MM.1S (cell line): ENCODE measurements around the gene SPINT2.

Experiments
- DNase-seq: peaks from one replicate; pipeline ENCODE4 v3.0.0-alpha.2; 2015
- H2AFZ ChIP-seq: fragments of 300-600 bp; sonication (generic); 2 replicates; pipeline ENCODE4 v1.6.0; 2016; ENCODE audit warnings: antibody characterized with exemption, low read length
- H3F3A ChIP-seq: fragments of 300-600 bp; sonication (generic); 2 replicates; pipeline ENCODE4 v1.6.1; 2016; ENCODE audit warnings: mild to moderate bottlenecking, antibody characterized with exemption, low read length, moderate library complexity, mixed read lengths; ENCODE audit not compliant: insufficient read depth
- H3K27ac ChIP-seq: fragments of 300-600 bp; sonication (generic); 2 replicates; pipeline ENCODE4 v1.5.1; 2016; ENCODE audit warnings: mild to moderate bottlenecking, low read length
- H3K27me3 ChIP-seq: fragments of 300-600 bp; sonication (generic); replicated peaks from 2 replicates; pipeline ENCODE4 v1.6.0; 2016; ENCODE audit warnings: low read length; ENCODE audit not compliant: insufficient read depth
- H3K36me3 ChIP-seq: fragments of 300-600 bp; sonication (generic); replicated peaks from 2 replicates; pipeline ENCODE4 v1.6.1; 2016; ENCODE audit warnings: mild to moderate bottlenecking, low read length, mixed read lengths; ENCODE audit not compliant: insufficient read depth
- H3K4me1 ChIP-seq: fragments of 300-600 bp; sonication (generic); 2 replicates; pipeline ENCODE4 v1.6.1; 2016; ENCODE audit warnings: low read length, mixed read lengths
- H3K4me2 ChIP-seq: fragments of 300-600 bp; sonication (generic); 2 replicates; pipeline ENCODE4 v1.6.0; 2016; ENCODE audit warnings: low read depth, low read length
- H3K4me3 ChIP-seq: fragments of 300-600 bp; sonication (generic); 2 replicates; pipeline ENCODE4 v1.5.1; 2016; ENCODE audit warnings: low read length, mixed read lengths
- H3K79me2 ChIP-seq: fragments of 300-600 bp; sonication (generic); 2 replicates; pipeline ENCODE4 v1.6.1; 2016; ENCODE audit warnings: mixed run types, low read length, mixed read lengths
- H3K9ac ChIP-seq: fragments of 300-600 bp; sonication (generic); 2 replicates; pipeline ENCODE4 v1.6.1; 2016; ENCODE audit warnings: low read length, mixed read lengths
- H3K9me2 ChIP-seq: fragments of 300-600 bp; sonication (generic); replicated peaks from 2 replicates; pipeline ENCODE4 v1.6.1; 2016; ENCODE audit warnings: mild to moderate bottlenecking, low read length, mixed read lengths; ENCODE audit not compliant: insufficient read depth
- H3K9me3 ChIP-seq: fragments of 300-600 bp; sonication (generic); replicated peaks from 2 replicates; pipeline ENCODE4 v1.6.1; 2016; ENCODE audit warnings: mild to moderate bottlenecking, low read length, mixed read lengths; ENCODE audit not compliant: insufficient read depth
- H4K20me1 ChIP-seq: fragments of 300-600 bp; sonication (generic); 2 replicates; pipeline ENCODE4 v1.6.1; 2016; ENCODE audit warnings: mild to moderate bottlenecking, low read length, moderate library complexity, mixed read lengths; ENCODE audit not compliant: insufficient read depth
- EZH2 ChIP-seq: fragments of 300-600 bp; sonication (generic); optimal IDR thresholded peaks from 2 replicates; pipeline ENCODE3; 2017; ENCODE audit warnings: low read depth, mild to moderate bottlenecking, antibody characterized with exemption, low read length, mixed read lengths
- EZH2phosphoT487 ChIP-seq: fragments of 300-600 bp; sonication (generic); IDR thresholded peaks from 2 replicates; pipeline ENCODE4 v1.6.1; 2018; ENCODE audit warnings: antibody characterized with exemption, low read length
- TF ChIP-seq, protein P1 (sequence below): fragments of 300-600 bp; sonication (generic); IDR thresholded peaks from 2 replicates; pipeline ENCODE4 v1.5.1; 2016; ENCODE audit warnings: antibody characterized with exemption, low read length, mixed read lengths

Gene SPINT2

DNA sequence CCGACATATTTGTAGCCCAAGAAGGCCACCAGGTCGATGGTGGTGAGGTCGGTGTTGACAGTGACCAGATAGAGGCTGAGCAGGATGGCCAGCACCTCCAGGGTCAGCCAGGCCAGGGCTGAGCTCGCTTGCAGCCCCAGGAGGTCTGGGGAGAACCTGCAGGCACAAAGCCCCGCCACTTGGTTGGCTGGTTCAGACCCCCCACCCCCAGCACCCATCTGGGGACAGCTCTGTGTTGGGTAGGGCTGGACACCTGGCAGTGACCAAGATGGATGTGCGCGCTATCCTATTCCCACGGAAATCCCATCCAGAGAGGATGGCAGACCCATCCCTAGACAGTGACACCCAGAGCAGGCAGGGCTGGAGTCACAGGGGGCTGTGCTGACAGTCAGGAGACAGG, 43.2 kb downstream of the SPINT2 start:
- H3K27ac ChIP-seq, result no peak overlapping the region
- H3K9ac ChIP-seq, result no peak overlapping the region
- H3K9me2 ChIP-seq, result no peaks in the 10 kb centered on the region
- no peaks in the 10 kb centered on the region for H3F3A ChIP-seq
- TF ChIP-seq, protein P1, sequence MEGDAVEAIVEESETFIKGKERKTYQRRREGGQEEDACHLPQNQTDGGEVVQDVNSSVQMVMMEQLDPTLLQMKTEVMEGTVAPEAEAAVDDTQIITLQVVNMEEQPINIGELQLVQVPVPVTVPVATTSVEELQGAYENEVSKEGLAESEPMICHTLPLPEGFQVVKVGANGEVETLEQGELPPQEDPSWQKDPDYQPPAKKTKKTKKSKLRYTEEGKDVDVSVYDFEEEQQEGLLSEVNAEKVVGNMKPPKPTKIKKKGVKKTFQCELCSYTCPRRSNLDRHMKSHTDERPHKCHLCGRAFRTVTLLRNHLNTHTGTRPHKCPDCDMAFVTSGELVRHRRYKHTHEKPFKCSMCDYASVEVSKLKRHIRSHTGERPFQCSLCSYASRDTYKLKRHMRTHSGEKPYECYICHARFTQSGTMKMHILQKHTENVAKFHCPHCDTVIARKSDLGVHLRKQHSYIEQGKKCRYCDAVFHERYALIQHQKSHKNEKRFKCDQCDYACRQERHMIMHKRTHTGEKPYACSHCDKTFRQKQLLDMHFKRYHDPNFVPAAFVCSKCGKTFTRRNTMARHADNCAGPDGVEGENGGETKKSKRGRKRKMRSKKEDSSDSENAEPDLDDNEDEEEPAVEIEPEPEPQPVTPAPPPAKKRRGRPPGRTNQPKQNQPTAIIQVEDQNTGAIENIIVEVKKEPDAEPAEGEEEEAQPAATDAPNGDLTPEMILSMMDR, result no peak
- TF ChIP-seq EZH2 (no peak), EZH2phosphoT487 (no peak)
- H3K4me1 ChIP-seq, result no peaks in the 10 kb centered on the region
- no peak overlapping the region for H3K4me2 ChIP-seq
- H3K79me2 ChIP-seq, result peaks cover 9% of the 10 kb centered on the region; the same call in 1 of the 2 replicates
- no peaks in the 10 kb centered on the region for H3K36me3 ChIP-seq
- no peak overlapping the region for H2AFZ ChIP-seq
- H4K20me1 ChIP-seq, result no peaks in the 10 kb centered on the region
- H3K27me3 ChIP-seq, result no peaks in the 10 kb centered on the region
- DNase-seq, result no peak
- no peak overlapping the region for H3K4me3 ChIP-seq
- no peaks in the 10 kb centered on the region for H3K9me3 ChIP-seq

DNA sequence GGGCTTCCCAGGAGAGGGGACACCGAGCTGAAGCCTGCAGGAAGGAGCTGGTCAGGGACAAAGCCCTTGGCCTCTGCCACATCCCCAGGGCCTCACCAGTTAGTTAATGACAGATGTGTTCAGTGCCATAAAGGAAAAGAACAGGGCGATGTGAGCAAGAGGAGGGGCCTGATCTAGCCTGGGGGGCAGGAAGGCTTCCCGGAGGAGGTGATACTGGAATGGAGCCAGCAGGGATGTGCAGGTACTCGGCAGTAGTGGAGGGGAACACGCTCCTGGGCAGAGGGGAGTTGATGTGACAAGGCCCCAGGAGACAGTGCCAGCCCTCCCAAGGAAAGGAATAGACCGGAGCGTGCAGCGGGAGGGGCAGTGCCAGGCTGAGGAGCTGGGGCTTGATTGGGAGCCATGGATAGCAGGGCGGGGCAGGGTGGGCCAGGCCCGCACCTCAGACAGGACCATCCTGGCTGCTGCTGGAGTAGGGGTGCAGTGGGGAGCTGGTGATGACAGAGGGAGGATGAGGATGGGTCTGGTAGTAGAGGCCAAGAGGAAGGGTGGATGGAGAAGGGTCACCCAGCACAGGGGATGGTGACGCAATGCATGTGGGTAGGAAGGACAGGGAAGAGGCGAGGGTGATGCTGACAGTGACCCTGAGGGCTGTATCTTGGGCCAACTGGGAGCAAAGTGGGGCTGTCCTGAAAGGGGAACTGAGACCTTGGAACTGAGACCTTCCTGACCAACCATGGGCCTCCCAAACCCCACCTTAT, 43.8 kb downstream of the SPINT2 start:
- Histone ChIP-seq H3F3A (no peaks in the 10 kb centered on the region), H3K9ac (no peak overlapping the region), H3K79me2 (peaks cover 9% of the 10 kb centered on the region; the same call in 1 of the 2 replicates), H3K27ac (no peak overlapping the region), H3K9me3 (no peaks in the 10 kb centered on the region), H3K27me3 (no peaks in the 10 kb centered on the region), H3K4me1 (no peaks in the 10 kb centered on the region), H2AFZ (no peak overlapping the region), H4K20me1 (no peaks in the 10 kb centered on the region), H3K36me3 (no peaks in the 10 kb centered on the region), H3K4me2 (no peak overlapping the region), H3K4me3 (no peak overlapping the region), H3K9me2 (no peaks in the 10 kb centered on the region)
- no peak for DNase-seq
- TF ChIP-seq EZH2phosphoT487, result no peak
- TF ChIP-seq EZH2, result no peak
- TF ChIP-seq, protein P1, result no peak

DNA sequence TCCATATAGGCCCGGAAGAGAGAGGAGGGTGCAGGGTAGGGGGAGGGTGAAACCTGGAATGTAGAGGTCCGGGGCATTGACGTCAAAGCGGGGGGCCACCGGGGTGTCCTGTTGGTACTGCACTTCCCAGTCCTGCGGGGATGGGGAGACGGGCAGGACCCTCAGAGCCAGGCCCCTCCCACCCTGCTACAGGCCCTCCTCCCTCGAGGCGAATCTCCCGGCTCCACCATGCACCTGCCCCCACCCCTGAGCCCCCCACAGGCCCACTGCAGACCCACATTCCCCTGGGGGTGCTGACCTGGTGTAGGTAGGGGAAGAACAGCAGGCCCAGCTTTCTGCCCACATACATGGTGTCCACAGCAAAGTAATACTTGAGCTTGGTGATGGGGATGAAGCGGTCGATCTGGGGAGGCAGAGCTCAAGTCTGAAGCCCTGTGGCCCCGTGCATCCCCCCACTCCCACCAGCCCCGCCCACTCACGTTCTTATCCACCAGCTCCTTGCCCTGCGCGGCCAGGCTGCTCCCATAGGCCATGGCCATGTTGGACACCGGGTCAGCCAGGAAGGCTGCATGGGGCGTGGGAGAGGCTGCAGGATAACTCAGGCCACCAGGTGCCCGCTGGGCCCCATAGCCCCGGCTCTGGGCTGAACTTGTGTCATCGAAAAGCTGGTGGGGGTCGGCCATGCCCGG, 44.7 kb downstream of the SPINT2 start:
- H3K9ac ChIP-seq, result no peak overlapping the region
- TF ChIP-seq EZH2phosphoT487, result no peak
- no peak for TF ChIP-seq EZH2
- TF ChIP-seq, protein P1, result no peak
- H2AFZ ChIP-seq, result no peak overlapping the region
- H3K27me3 ChIP-seq, result no peaks in the 10 kb centered on the region
- DNase-seq, result no peak
- no peaks in the 10 kb centered on the region for H3K9me2 ChIP-seq
- no peaks in the 10 kb centered on the region for H3K36me3 ChIP-seq
- H3K4me2 ChIP-seq, result no peak overlapping the region
- no peaks in the 10 kb centered on the region for H4K20me1 ChIP-seq
- no peak overlapping the region for H3K27ac ChIP-seq
- H3K4me1 ChIP-seq, result no peaks in the 10 kb centered on the region
- H3K79me2 ChIP-seq, result peaks cover 9% of the 10 kb centered on the region; the same call in 1 of the 2 replicates
- H3K4me3 ChIP-seq, result no peak overlapping the region
- no peaks in the 10 kb centered on the region for H3K9me3 ChIP-seq
- H3F3A ChIP-seq, result no peaks in the 10 kb centered on the region
